ENCODE results near the gene PJVK. TPM values are rescaled to one million over a fixed set of nuclear protein-coding genes. Genes with fewer than 3 reads are reported as not detected.

PJVK gene
- total RNA-seq, 1 experiment from 2014 or later: 2.5 TPM

DNA sequence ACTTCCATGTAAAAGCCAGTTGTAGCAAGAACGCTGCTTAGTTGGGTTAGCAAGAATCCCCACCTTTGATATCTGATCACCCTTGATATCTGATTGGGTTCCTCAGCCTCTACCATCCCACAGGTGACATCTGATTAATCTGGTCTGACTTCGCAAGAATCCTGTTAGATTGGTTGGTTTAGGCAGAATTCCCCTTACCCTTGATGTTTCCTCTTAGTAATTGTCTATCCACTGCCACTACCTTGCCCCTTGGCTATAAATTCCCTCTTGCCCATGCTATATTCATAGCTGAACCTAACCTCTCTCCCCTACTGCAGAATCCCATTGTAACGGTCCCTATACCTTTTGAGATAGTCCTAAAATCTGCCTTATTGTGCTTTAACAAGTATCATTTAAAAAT lies 33.3 kb upstream of the PJVK start:
- Mint-ChIP-seq H3K27me3 (ENCODE audit: low read depth) (peaks cover 8% of the 10 kb centered on the region; the same call in 1 of the 2 replicates), H3K4me3 (no peak overlapping the region), H3K36me3 (no peaks in the 10 kb centered on the region), H3K4me1 (peaks cover 13% of the 10 kb centered on the region), H3K27ac (no peak overlapping the region), H3K9me3 (no peaks in the 10 kb centered on the region)
- TF ChIP-seq ZNF121 (CRISPR knock-in tag; IDR thresholded peaks at IDR 0.05) (no peak), TEAD1 (CRISPR knock-in tag; IDR thresholded peaks at IDR 0.05) (no peak), TCF7 (CRISPR knock-in tag; IDR thresholded peaks at IDR 0.05; ENCODE audit: low read depth) (no peak), ZNF317 (CRISPR knock-in tag; IDR thresholded peaks at IDR 0.05; ENCODE audit: borderline replicate concordance, low read depth) (no peak), GTF2I (CRISPR knock-in tag; conservative IDR thresholded peaks at IDR 0.05) (no peak), FOXP1 (CRISPR knock-in tag; IDR thresholded peaks at IDR 0.05; ENCODE audit: borderline replicate concordance) (no peak), NFYB (CRISPR knock-in tag; conservative IDR thresholded peaks at IDR 0.05; ENCODE audit: low read depth) (no peak), ZNF416 (CRISPR knock-in tag; IDR thresholded peaks at IDR 0.05) (no peak), NR2C2 (CRISPR knock-in tag; IDR thresholded peaks at IDR 0.05) (no peak), JAZF1 (CRISPR knock-in tag; IDR thresholded peaks at IDR 0.05) (no peak), CREM (CRISPR knock-in tag; IDR thresholded peaks at IDR 0.05) (no peak), PRRX2 (CRISPR knock-in tag; IDR thresholded peaks at IDR 0.05) (no peak)
- TF ChIP-seq, protein P1, sequence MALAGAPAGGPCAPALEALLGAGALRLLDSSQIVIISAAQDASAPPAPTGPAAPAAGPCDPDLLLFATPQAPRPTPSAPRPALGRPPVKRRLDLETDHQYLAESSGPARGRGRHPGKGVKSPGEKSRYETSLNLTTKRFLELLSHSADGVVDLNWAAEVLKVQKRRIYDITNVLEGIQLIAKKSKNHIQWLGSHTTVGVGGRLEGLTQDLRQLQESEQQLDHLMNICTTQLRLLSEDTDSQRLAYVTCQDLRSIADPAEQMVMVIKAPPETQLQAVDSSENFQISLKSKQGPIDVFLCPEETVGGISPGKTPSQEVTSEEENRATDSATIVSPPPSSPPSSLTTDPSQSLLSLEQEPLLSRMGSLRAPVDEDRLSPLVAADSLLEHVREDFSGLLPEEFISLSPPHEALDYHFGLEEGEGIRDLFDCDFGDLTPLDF (CRISPR knock-in tag; IDR thresholded peaks at IDR 0.05): no peak
- TF ChIP-seq, protein P2, sequence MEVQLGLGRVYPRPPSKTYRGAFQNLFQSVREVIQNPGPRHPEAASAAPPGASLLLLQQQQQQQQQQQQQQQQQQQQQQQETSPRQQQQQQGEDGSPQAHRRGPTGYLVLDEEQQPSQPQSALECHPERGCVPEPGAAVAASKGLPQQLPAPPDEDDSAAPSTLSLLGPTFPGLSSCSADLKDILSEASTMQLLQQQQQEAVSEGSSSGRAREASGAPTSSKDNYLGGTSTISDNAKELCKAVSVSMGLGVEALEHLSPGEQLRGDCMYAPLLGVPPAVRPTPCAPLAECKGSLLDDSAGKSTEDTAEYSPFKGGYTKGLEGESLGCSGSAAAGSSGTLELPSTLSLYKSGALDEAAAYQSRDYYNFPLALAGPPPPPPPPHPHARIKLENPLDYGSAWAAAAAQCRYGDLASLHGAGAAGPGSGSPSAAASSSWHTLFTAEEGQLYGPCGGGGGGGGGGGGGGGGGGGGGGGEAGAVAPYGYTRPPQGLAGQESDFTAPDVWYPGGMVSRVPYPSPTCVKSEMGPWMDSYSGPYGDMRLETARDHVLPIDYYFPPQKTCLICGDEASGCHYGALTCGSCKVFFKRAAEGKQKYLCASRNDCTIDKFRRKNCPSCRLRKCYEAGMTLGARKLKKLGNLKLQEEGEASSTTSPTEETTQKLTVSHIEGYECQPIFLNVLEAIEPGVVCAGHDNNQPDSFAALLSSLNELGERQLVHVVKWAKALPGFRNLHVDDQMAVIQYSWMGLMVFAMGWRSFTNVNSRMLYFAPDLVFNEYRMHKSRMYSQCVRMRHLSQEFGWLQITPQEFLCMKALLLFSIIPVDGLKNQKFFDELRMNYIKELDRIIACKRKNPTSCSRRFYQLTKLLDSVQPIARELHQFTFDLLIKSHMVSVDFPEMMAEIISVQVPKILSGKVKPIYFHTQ (CRISPR knock-in tag; IDR thresholded peaks at IDR 0.05): no peak
- TF ChIP-seq, protein P3, sequence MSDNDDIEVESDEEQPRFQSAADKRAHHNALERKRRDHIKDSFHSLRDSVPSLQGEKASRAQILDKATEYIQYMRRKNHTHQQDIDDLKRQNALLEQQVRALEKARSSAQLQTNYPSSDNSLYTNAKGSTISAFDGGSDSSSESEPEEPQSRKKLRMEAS (CRISPR knock-in tag; IDR thresholded peaks at IDR 0.05): no peak
- TF ChIP-seq, protein P4, sequence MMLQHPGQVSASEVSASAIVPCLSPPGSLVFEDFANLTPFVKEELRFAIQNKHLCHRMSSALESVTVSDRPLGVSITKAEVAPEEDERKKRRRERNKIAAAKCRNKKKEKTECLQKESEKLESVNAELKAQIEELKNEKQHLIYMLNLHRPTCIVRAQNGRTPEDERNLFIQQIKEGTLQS (CRISPR knock-in tag; conservative IDR thresholded peaks at IDR 0.05): no peak
- TF ChIP-seq, protein P5, sequence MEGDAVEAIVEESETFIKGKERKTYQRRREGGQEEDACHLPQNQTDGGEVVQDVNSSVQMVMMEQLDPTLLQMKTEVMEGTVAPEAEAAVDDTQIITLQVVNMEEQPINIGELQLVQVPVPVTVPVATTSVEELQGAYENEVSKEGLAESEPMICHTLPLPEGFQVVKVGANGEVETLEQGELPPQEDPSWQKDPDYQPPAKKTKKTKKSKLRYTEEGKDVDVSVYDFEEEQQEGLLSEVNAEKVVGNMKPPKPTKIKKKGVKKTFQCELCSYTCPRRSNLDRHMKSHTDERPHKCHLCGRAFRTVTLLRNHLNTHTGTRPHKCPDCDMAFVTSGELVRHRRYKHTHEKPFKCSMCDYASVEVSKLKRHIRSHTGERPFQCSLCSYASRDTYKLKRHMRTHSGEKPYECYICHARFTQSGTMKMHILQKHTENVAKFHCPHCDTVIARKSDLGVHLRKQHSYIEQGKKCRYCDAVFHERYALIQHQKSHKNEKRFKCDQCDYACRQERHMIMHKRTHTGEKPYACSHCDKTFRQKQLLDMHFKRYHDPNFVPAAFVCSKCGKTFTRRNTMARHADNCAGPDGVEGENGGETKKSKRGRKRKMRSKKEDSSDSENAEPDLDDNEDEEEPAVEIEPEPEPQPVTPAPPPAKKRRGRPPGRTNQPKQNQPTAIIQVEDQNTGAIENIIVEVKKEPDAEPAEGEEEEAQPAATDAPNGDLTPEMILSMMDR (IDR thresholded peaks at IDR 0.05): no peak
- TF ChIP-seq, protein P6, sequence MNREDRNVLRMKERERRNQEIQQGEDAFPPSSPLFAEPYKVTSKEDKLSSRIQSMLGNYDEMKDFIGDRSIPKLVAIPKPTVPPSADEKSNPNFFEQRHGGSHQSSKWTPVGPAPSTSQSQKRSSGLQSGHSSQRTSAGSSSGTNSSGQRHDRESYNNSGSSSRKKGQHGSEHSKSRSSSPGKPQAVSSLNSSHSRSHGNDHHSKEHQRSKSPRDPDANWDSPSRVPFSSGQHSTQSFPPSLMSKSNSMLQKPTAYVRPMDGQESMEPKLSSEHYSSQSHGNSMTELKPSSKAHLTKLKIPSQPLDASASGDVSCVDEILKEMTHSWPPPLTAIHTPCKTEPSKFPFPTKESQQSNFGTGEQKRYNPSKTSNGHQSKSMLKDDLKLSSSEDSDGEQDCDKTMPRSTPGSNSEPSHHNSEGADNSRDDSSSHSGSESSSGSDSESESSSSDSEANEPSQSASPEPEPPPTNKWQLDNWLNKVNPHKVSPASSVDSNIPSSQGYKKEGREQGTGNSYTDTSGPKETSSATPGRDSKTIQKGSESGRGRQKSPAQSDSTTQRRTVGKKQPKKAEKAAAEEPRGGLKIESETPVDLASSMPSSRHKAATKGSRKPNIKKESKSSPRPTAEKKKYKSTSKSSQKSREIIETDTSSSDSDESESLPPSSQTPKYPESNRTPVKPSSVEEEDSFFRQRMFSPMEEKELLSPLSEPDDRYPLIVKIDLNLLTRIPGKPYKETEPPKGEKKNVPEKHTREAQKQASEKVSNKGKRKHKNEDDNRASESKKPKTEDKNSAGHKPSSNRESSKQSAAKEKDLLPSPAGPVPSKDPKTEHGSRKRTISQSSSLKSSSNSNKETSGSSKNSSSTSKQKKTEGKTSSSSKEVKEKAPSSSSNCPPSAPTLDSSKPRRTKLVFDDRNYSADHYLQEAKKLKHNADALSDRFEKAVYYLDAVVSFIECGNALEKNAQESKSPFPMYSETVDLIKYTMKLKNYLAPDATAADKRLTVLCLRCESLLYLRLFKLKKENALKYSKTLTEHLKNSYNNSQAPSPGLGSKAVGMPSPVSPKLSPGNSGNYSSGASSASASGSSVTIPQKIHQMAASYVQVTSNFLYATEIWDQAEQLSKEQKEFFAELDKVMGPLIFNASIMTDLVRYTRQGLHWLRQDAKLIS (CRISPR knock-in tag; IDR thresholded peaks at IDR 0.05; ENCODE audit: borderline replicate concordance): no peak
- TF ChIP-seq, protein P7, sequence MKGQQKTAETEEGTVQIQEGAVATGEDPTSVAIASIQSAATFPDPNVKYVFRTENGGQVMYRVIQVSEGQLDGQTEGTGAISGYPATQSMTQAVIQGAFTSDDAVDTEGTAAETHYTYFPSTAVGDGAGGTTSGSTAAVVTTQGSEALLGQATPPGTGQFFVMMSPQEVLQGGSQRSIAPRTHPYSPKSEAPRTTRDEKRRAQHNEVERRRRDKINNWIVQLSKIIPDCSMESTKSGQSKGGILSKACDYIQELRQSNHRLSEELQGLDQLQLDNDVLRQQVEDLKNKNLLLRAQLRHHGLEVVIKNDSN (CRISPR knock-in tag; IDR thresholded peaks at IDR 0.05): no peak
- ATAC-seq: no peak
- ChIA-PET CTCF (no interaction called here), POLR2A (no interaction called here)
- no peak for DNase-seq (ENCODE audit: low spot score)

Data from WTC11 (cell line).